A172 (cell line): ENCODE data around the gene PAX7. TPM values are rescaled to one million over a fixed set of nuclear protein-coding genes. Genes with fewer than 3 reads are reported as not detected.

Source experiments
- DNase-seq: peaks from one replicate; pipeline ENCODE4 v3.0.0-alpha.2; 2015; ENCODE audit warnings: low spot score
- total RNA-seq: library from RNA; depleted of rRNA; stranded (reverse); fragments of >200 nt; shearing (Covaris generic); gene quantifications from 2 replicates; pipeline ENCODE4 v1.2.3, GENCODE V29; 2014

PAX7 gene
- total RNA-seq, 1 experiment from 2014 or later = not detected

DNA sequence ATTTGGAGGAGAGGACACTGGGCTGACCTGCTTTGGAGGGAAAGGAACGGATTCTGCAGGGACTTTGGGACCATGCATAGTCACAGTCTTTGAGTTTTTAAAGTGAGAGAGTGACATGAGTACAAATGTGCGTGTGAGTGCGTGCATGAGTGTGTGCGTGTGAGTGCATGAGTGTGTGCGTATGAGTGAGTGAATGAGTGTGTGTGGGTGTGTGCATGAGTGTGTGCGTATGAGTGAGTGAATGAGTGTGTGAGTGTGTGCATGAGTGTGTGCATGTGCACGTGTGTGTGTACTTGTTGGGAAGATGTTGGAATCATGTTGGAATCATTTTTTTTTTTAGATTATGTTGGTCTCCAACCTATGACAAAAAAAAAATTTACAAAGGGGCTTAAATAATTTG, 70.5 kb downstream of the PAX7 start:
- no peak for DNase-seq

- peak; percentile 36 for DNase-seq
These were observed 72.5 kb downstream of the PAX7 start for GRCh38 chr1:18703041-18703621.

DNA sequence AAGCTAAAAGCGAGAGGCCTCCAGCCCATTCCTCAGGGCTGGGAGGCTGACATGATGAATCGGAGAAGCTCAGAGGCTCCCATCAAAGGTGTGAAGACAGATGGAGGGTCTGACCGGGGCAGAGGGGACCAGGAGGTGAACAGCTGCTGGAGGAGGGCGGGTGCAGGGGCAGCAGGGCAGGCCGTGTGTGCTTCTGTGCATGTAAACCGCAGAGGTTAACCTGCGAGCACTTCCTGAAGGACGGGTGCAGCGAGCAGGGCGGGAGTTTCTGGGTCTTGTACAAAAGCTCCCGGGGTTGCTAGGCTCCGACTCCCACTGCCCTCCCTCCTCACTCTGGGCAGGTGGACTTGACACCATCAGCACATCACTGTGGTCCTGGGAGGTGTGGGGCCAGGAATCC, 75.2 kb downstream of the PAX7 start:
- no peak for DNase-seq

DNA sequence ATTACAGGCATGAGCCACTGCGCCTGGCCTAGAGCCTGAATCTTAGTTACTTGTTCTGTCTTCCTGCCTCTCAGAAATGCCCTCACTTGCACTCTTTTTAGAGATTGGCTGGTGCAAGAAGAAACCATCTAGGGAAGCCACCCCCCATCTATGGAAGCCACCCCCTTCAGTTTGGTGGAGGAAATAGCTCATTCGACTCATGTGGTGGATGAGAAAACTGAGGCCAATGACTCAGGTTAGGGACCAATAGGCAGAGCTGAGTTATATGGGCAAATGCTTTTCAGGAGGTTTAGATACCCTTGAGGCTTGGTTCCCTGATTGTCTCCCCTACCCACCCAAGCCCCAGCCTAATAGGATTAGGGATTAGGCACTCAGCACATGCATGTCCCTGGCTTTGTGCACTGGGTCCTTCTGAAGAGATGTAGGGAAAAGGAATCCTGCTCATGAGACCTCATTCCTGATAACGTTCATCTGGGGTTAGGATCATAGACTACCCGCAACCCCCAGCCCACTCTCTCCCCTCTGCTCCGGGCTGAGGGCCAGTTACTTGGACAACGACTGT, 77.1 kb downstream of the PAX7 start:
- no peak for DNase-seq

- DNase-seq = no peak
These were observed 79.4 kb downstream of the PAX7 start for GRCh38 chr1:18710002-18710401.

- no peak for DNase-seq
These were observed 80.4 kb downstream of the PAX7 start for GRCh38 chr1:18711003-18711402.

- no peak for DNase-seq
These were observed 81.0 kb downstream of the PAX7 start for GRCh38 chr1:18711536-18712251.

GRCh38 chr1:18712252-18712600, 81.6 kb downstream of the PAX7 start:
- DNase-seq = no peak

- DNase-seq = no peak
These were observed 83.9 kb downstream of the PAX7 start for GRCh38 chr1:18714404-18715175.

GRCh38 chr1:18716112-18716784, 85.6 kb downstream of the PAX7 start:
- no peak for DNase-seq

DNA sequence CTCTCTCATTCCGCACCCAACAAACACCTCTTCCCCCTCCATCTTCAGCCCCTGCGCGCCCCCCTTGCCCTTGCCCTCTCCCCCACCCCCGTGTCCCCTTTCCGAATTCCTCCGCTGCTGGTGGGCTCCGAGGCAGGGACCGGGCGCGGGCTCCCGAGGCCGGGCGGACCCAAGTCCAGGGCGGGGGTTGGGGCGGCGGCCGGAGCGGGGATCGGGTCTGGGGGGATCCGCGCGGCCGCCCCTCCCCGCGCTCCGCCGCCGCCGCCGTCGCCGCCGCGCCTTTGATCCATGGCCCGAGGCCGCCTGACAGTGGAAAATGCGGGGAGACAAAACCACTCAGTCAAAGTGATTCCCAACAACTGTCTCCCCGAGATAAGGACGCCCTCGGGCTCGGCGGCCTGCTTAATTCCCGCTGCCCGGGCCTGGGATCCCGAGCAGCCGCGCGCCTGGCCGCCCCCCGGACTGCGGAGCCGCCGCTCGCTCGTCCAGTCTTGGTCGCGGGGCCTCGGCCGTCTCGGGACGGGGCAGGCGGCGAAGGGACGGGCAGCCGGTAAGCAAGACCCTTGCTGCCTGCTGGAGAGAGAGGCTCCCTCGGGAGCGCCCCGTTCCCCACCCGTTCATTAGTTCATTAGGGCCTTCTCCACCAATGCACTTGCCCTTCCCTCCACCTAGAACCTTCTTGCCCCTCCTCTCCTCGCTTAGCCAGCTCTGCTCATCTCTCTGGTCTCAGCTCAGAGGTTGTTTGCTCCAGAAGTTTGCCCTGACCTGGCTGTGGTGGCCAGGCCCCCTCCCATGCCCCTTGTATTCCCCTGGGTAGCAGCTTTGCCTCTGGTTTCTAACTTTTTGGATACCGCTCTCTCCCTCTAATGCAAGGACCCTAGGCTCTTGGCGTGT, 86.4 kb downstream of the PAX7 start:
- no peak for DNase-seq

GRCh38 chr1:18719786-18720451, 89.3 kb downstream of the PAX7 start:
- peak; percentile 38 for DNase-seq

DNA sequence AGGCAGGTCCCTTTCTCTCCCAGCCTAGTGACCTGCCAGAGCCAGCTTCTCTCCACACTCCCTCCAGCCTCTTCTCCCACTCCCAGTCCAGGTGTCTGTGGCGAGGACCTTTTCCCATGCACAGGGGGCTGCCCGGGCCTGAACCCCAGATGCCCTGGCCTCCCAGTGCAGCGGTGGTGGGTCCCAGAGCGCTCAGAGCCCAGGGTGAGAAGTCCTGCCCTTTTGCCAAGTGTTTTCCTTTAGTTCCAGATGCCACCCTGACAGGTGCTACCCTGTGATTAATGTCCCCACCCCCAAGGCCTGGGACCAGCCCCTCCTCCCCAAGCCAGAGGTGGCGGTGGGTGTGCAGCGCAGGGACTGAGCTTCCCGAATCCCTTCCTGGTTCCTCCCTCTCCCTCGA, 90.4 kb downstream of the PAX7 start:
- no peak for DNase-seq

GRCh38 chr1:18721776-18722175, 91.1 kb downstream of the PAX7 start:
- no peak for DNase-seq

DNA sequence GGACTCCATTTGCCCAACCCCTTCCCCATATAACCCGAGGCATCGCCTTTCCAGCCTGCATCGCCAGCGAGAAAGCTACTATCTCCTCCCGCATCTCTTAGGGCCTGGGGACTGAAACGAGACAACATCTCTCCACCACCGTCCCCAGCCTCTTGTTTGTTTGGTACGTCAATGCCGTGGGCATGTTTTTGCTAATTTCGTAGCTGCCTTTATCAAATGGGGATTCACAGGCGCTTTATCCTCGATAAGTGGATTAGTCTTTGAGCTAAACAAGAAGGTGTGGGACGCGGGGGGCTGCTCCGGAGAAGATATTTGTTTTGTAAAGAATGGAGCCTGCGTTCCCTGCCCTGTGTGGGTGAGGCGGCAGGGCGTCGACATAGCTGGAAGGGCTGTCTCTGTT, 91.6 kb downstream of the PAX7 start:
- DNase-seq = no peak

GRCh38 chr1:18723206-18723605, 92.6 kb downstream of the PAX7 start:
- no peak for DNase-seq

GRCh38 chr1:18723701-18724411, 93.2 kb downstream of the PAX7 start:
- no peak for DNase-seq

DNA sequence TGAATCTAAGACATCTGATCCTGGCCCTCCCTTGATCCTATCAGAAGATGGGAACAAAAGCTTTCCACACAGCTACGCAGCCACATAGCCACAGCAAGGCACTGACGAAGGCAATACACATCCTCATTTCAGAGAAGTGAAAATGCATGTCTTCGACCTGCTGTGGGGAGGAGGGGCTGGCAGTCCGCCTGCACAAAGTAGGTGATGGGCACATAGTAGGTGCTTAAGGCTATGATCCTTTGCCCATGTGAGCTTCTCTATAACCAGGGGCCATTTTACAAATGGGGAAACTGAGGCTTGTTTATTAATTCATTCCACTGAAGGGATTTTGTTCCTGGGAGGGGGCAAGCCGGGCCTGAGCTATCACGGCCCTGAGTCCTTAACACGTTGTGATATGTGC, 94.2 kb downstream of the PAX7 start:
- no peak for DNase-seq

- no peak for DNase-seq
These were observed 94.7 kb downstream of the PAX7 start for GRCh38 chr1:18725231-18725895.
